Esophagus mucosa (tissue), 1 donor: ENCODE measurements around the gene PRAMEF11. TPM values are rescaled to one million over a fixed set of nuclear protein-coding genes. Genes with fewer than 3 reads are reported as not detected.
"Not testable (repeated sequence)": the region's sequence is repeated elsewhere in the genome, so short reads cannot be mapped to it uniquely, and the experiment has no call there.

ENCODE experiments used
- ATAC-seq: fragments of 200-7000 bp; cut with Tn5 transposase; one replicate; pipeline ENCODE4 v1.9.1; 2020
- total RNA-seq: library from RNA; stranded (reverse); gene quantifications from one replicate; pipeline ENCODE4 v1.2.4, GENCODE V29; 2023
- donor health status: DM: yes; HTN: yes; CAD: no.

Gene PRAMEF11
- total RNA-seq = not detected

- ATAC-seq = not testable (repeated sequence)
These were observed at the start of gene PRAMEF11 for GRCh38 chr1:12831310-12831709. Gene PRAMEF11, minus strand, starts transcription at chr1:12831410. Its CDS starts 2,621 bp downstream, at chr1:12828789.

GRCh38 chr1:12878453-12878852 lies 47.2 kb upstream of the PRAMEF11 start:
- ATAC-seq = not testable (repeated sequence)

- not testable (repeated sequence) for ATAC-seq
These were observed 32.1 kb upstream of the PRAMEF11 start for GRCh38 chr1:12863131-12863880.

GRCh38 chr1:12856786-12857185 lies 25.6 kb upstream of the PRAMEF11 start, which contains the start of gene PRAMEF2:
Gene PRAMEF2, plus strand, starts transcription at chr1:12857086. Its CDS starts 1,924 bp downstream, at chr1:12859010.
- ATAC-seq = not testable (repeated sequence)

- no peak for ATAC-seq
These were observed 20.6 kb upstream of the PRAMEF11 start for GRCh38 chr1:12851779-12852178.

GRCh38 chr1:12848620-12849019 lies 17.4 kb upstream of the PRAMEF11 start, which contains the start of gene HNRNPCL1:
Gene HNRNPCL1, minus strand, starts transcription at chr1:12848720. Its CDS starts 431 bp downstream, at chr1:12848289.
- not testable (repeated sequence) for ATAC-seq

GRCh38 chr1:12833251-12833650 lies 2.0 kb upstream of the PRAMEF11 start:
- not testable (repeated sequence) for ATAC-seq

- ATAC-seq = not testable (repeated sequence)
These were observed 12.1 kb downstream of the PRAMEF11 start for GRCh38 chr1:12819061-12819460.

- ATAC-seq = no peak
These were observed 19.8 kb downstream of the PRAMEF11 start for GRCh38 chr1:12811409-12811784.

- ATAC-seq = no peak
These were observed 20.4 kb downstream of the PRAMEF11 start for GRCh38 chr1:12810691-12811408.

GRCh38 chr1:12809933-12810332 lies 21.3 kb downstream of the PRAMEF11 start:
- ATAC-seq = no peak

GRCh38 chr1:12799730-12800129 lies 31.5 kb downstream of the PRAMEF11 start:
- ATAC-seq = no peak

- no peak for ATAC-seq
These were observed 32.3 kb downstream of the PRAMEF11 start for GRCh38 chr1:12798911-12799310.

GRCh38 chr1:12791097-12791496 lies 40.1 kb downstream of the PRAMEF11 start, which contains the start of gene PRAMEF1:
Gene PRAMEF1, plus strand, starts transcription at chr1:12791397. Its CDS starts 1,831 bp downstream, at chr1:12793228.
- ATAC-seq = not testable (repeated sequence)

- not testable (repeated sequence) for ATAC-seq
These were observed 46.5 kb downstream of the PRAMEF11 start for GRCh38 chr1:12784729-12785128.

- not testable (repeated sequence) for ATAC-seq
These were observed 47.4 kb downstream of the PRAMEF11 start for GRCh38 chr1:12783783-12784182.

- ATAC-seq = not testable (repeated sequence)
These were observed 49.7 kb downstream of the PRAMEF11 start for GRCh38 chr1:12781488-12781887.

GRCh38 chr1:12778907-12779306 lies 52.3 kb downstream of the PRAMEF11 start:
- no peak for ATAC-seq

- no peak for ATAC-seq
These were observed 53.1 kb downstream of the PRAMEF11 start for GRCh38 chr1:12778061-12778460.

GRCh38 chr1:12776801-12777557 lies 54.2 kb downstream of the PRAMEF11 start:
- no peak for ATAC-seq

GRCh38 chr1:12775443-12775842 lies 55.8 kb downstream of the PRAMEF11 start:
- ATAC-seq = no peak

GRCh38 chr1:12774801-12775345 lies 56.3 kb downstream of the PRAMEF11 start:
- ATAC-seq = no peak
